Measurements from ENCODE around the gene GPI.

GPI gene

DNA sequence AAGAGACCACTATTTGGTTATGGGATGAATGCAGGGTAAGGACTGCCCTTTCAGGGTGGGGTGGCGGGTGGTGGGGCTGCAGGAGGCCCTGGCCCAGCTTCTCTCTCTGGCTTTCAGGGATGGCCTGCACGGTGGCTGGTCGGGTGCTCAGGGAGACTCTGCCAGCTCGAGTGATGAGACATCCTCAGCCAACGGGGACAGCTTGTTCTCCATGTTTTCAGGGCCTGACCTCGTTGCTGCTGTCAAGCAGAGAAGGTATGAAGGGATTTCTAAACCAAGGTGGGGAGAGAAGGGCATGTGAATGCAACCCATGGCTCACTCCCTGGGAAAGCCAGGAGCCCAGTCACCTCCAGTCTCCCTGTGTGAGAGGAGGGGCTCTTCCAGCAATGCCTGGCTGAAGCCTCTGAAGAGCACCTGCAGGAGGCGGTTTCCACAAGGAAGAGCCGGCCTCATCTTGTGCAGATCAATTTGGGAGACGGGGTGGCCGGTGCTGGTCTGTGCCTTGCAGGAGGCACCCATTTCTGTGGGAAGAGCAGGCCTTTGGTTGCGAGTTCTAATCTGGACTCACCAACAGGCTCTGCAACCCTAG lies 16.0 kb upstream of the GPI start:
- in situ Hi-C loops (cut with HindIII; ENCODE audit: low sequenced_read_pairs) = no loop called here
- TF ChIP-seq, protein P1, sequence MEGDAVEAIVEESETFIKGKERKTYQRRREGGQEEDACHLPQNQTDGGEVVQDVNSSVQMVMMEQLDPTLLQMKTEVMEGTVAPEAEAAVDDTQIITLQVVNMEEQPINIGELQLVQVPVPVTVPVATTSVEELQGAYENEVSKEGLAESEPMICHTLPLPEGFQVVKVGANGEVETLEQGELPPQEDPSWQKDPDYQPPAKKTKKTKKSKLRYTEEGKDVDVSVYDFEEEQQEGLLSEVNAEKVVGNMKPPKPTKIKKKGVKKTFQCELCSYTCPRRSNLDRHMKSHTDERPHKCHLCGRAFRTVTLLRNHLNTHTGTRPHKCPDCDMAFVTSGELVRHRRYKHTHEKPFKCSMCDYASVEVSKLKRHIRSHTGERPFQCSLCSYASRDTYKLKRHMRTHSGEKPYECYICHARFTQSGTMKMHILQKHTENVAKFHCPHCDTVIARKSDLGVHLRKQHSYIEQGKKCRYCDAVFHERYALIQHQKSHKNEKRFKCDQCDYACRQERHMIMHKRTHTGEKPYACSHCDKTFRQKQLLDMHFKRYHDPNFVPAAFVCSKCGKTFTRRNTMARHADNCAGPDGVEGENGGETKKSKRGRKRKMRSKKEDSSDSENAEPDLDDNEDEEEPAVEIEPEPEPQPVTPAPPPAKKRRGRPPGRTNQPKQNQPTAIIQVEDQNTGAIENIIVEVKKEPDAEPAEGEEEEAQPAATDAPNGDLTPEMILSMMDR (IDR thresholded peaks at IDR 0.05; ENCODE audit: low read depth, low read length, missing control alignments) = no peak
- no peak for DNase-seq (ENCODE audit: low read depth)
- no peak overlapping the region for H3K4me3 ChIP-seq (ENCODE audit: low read depth, low read length)

DNA sequence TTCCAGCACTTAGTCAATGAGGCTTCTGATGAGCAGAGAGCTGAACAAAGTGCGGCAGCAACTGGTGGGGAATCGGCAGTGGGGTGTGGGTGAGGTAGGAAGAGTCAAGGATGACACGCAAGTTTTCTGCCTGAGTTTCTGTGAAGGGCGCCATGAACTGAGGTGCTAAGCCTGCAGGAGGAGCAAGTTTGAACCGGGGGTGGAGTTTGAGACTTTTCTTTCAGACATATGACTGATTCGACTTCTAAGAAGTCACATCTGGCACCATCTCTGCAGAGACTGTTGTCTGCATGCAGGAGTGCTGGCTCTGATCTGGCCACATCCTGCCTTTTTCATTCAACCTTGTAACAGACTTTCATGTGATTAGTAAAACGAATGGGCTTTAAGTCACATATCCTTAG lies 14.8 kb upstream of the GPI start:
- no peak overlapping the region for H3K4me3 ChIP-seq (ENCODE audit: low read depth, low read length)
- in situ Hi-C loops (cut with HindIII; ENCODE audit: low sequenced_read_pairs) = no loop called here
- TF ChIP-seq, protein P1 (IDR thresholded peaks at IDR 0.05; ENCODE audit: low read depth, low read length, missing control alignments) = no peak
- no peak for DNase-seq (ENCODE audit: low read depth)

DNA sequence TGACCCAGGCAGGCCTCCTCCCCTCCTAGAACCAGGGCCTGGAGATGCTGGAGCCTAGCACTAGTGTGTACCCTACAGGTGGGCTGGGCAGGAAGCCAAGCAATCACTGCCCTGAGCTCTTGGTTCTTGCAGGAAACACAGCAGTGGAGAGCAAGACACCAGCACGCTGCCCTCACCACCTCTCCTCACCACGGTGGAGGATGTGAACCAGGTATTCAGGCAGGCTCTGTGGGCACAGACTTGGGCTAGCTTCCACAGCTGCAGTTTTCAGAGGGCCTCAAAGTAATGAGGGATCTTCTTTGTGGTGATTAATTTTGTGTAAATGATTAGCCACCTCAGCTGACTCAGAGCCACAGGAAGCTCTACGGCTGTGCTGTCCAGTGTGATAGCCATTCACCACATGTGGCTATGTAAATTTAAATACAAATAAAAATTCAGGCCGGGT lies 13.6 kb upstream of the GPI start:
- H3K4me3 ChIP-seq (ENCODE audit: low read depth, low read length) = no peak overlapping the region
- no peak for DNase-seq (ENCODE audit: low read depth)
- TF ChIP-seq, protein P1 (IDR thresholded peaks at IDR 0.05; ENCODE audit: low read depth, low read length, missing control alignments) = no peak
- in situ Hi-C loops (cut with HindIII; ENCODE audit: low sequenced_read_pairs) = no loop called here

DNA sequence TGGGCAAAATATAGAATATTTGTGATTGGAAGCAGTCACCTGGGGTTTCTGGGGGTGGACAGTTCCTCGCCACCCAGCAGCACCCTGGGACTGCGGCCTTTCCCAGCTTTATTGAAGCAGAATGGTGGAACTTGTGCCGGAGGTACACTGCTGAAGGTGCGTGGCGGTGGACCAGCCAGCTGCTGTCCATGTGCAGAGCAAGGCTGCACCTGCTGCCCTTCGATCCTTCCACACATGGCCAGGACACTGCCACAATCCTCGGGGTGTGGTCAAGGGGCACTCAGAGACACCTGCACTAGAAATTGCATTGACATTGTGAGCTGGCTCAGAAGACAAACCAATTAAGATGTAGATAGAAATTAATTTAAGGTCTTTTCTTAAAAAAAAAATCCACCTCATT lies 11.4 kb upstream of the GPI start:
- no peak for DNase-seq (ENCODE audit: low read depth)
- H3K4me3 ChIP-seq (ENCODE audit: low read depth, low read length) = no peak overlapping the region
- in situ Hi-C loops (cut with HindIII; ENCODE audit: low sequenced_read_pairs) = no loop called here
- TF ChIP-seq, protein P1 (IDR thresholded peaks at IDR 0.05; ENCODE audit: low read depth, low read length, missing control alignments) = no peak

DNA sequence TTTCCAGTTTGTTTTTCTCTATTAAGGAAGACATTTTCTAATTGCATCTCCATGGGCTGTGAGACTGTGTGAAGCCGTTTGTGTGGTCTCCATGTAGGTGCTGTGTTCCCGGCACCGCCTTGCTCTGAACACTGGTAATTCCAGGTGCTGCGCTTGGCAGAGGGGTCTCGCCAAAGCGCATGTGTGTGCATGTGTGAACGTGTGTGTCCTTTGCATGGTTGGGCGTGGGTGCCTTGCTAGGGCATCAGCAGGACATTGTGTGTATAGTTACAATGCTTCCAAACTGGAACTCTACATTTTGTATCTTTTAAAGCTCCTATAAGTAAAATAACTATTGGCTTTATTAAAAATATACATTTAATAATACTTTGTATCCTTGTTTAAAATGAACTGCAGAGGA lies 9.8 kb upstream of the GPI start:
- DNase-seq (ENCODE audit: low read depth) = no peak
- in situ Hi-C loops (cut with HindIII; ENCODE audit: low sequenced_read_pairs) = no loop called here
- no peak overlapping the region for H3K4me3 ChIP-seq (ENCODE audit: low read depth, low read length)
- TF ChIP-seq, protein P1 (IDR thresholded peaks at IDR 0.05; ENCODE audit: low read depth, low read length, missing control alignments) = no peak

DNA sequence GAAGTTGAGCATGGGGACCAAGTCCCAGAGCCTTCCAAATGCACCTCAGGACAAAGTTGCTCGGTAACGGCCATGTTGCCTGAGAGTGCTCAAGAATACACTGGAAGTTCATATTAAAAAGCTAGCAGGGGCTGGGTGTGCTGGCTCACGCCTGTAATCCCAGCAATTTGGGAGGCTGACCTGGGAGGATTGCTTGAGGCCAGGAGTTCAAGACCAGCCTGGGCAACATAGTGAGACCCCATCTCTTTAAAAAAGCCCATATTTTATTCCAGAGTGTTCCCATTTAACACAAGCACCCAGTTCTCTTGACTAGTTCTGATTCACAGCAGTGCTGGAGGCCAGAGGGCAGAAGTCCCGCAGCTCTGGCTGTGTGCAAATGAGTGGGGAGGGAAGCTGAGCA lies 8.1 kb upstream of the GPI start:
- in situ Hi-C loops (cut with HindIII; ENCODE audit: low sequenced_read_pairs) = no loop called here
- H3K4me3 ChIP-seq (ENCODE audit: low read depth, low read length) = no peak overlapping the region
- TF ChIP-seq, protein P1 (IDR thresholded peaks at IDR 0.05; ENCODE audit: low read depth, low read length, missing control alignments) = no peak
- DNase-seq (ENCODE audit: low read depth) = no peak

Data from astrocyte of the cerebellum (primary cell).